ENCODE results near the gene CASK.
"Not testable (repeated sequence)": the region's sequence is repeated elsewhere in the genome, so short reads cannot be mapped to it uniquely, and the experiment has no call there.

Gene CASK

GRCh38 chrX:41553688-41554087, 369.7 kb downstream of the CASK start:
- no peak for DNase-seq

GRCh38 chrX:41548411-41548810, 374.9 kb downstream of the CASK start:
- no peak for DNase-seq

DNA sequence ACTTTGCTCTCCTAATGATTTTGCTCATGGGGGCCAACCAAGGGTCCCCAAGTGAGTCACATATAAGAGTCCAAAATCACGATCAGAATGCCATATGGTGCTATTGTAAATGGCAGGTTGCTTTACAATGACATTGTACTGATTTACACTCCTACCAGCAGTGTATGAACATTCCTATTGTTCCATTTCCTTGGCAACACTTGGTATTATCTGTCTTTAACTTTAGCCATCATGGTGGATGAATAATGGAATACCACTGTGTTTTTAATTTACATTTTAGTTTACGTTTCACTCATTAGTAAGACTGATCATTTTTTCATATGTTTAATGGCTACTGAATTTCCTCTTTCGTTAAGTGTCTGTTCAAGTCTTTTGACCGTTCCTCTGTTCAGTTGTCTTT, 379.7 kb downstream of the CASK start:
- no peak for DNase-seq

GRCh38 chrX:41543025-41543424, 380.3 kb downstream of the CASK start:
- DNase-seq = no peak

GRCh38 chrX:41542536-41542935, 380.8 kb downstream of the CASK start:
- DNase-seq = no peak

GRCh38 chrX:41542135-41542534, 381.2 kb downstream of the CASK start:
- no peak for DNase-seq

GRCh38 chrX:41541386-41541785, 382.0 kb downstream of the CASK start:
- DNase-seq = no peak

DNA sequence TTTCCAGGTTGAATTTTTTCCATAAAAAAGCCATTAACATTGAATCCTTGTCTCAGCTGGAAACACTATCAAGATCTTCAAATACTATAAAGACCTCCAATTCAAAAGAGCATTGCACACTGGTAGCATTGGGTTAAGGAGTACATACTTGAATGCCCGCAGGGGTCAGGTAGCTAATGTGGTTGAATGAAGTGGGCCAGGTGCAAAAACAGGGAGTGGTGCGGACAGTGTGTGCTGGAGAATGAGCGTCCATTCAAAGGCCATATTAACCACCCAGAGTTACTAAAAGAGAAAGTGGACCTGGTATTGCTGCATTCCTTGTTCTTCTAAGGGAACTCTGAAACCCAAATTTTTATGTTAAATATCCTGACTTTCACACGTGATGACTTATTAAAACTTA, 384.6 kb downstream of the CASK start:
- no peak for DNase-seq

GRCh38 chrX:41530085-41530484, 393.3 kb downstream of the CASK start:
- DNase-seq = no peak

DNA sequence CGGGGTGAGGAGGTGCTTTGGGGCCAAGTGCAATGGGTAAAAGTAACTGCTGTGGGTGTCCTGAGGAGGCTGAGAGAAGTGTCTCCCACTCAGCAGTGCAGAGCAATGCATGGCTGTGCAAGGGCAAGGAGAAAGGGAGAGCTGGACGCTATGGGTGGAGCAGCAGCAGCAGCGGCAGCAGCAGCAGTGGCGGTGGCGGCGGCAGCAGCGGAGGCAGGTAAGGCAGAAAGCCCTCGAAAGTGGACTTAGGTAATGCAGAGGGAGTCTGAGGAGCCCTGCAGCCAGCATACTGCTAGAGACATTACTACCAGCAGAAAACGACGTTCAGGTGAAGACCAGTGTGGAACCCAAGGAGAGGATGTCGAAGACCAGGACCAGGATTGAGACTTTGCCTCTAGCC, 394.1 kb downstream of the CASK start:
- no peak for DNase-seq

- no peak for DNase-seq
Measured at GRCh38 chrX:41528784-41529183, 394.6 kb downstream of the CASK start.

DNA sequence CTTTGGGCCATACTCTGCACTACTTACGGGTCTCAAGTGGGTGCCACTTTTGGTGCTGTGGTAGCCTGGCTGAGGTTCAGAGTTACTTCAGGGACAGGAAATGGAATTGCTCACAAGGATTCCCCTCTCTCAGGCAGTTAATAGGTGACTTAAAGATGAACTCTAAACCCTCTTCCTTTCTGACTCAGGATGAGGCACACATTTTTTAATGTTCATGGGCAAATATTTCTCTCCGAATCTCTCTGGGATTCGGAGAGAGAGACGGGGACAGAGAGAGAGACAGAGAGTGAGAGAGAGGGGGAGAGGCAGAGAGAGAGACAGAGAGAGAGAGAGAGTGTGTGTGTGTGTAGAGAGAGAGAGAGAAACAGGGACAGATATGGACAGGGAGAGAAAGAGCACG, 396.4 kb downstream of the CASK start:
- DNase-seq = no peak

GRCh38 chrX:41526271-41526670, 397.1 kb downstream of the CASK start:
- no peak for DNase-seq

DNA sequence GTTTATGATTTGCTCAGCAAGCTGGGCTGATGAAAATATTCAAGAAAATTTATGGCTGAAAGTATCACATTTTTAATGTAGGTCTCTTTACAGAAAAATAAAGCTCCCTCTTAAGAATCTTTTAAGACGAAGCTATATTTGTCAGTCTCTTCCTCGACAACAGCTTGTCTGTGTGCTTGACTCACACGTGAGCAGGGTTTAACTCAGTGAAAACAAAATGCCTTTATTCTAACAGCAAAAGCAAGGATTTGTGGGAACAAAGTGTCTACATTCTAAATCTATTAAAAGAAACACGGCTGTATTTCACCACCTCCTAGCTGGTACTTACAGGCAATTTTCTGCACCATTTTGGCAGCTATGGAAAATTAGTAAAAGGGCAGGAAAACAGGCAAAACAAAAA, 400.7 kb downstream of the CASK start:
- DNase-seq = no peak

DNA sequence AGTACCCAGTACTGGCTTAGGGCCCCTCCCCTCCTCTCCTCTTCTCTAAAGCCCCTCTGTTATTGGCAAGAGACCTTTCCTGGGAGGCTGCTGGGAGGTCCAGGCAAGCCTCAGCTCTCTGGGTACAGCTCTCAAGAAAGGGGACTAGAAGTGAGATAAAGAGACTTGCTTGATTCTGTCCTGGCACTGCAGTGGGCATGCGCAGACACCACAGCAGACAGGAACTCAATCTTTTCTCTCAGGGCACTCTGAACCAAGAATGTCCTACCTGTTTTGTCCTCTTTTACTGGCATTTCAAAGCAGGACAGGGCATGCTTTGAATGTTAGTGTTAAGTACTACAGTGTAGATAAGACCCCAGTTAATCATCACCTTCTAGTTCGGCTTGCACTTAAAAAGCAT, 401.3 kb downstream of the CASK start:
- DNase-seq = no peak

DNA sequence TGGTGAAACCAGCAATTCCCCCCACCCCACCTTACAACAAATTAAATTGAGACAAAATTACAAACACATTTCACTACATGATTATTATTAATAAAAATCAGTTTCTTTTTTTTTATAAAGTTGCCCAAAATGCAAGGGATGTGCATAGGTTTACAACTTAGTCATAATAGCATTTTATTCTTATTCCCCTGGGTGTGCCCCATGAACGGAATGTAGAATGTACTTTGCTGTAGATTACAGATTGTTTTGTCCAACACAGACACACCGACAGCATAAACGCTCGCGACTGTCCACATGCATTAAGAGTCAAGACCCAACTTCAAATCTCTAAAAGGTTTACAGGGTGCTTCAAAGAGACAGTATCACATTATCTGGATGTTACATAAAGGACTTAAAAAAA, 403.9 kb downstream of the CASK start:
- no peak for DNase-seq

DNA sequence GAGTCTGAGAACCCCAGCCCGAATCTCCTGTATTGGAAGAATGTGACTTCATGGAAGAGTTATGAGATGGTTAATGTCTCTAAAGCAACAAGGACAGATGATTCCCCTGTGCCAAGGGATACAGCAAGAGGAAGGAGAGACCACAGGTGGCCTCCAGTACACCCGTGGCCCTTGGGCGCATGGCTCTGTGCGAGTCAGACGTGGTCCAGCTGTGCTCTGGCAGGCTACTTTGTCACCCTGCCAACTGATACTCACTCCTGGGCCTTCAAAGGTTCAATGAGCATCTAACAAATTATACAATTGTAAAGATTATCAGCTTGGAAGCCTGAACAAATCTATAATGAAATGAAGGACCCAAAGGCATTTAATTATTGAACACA, 404.5 kb downstream of the CASK start:
- no peak for DNase-seq

DNA sequence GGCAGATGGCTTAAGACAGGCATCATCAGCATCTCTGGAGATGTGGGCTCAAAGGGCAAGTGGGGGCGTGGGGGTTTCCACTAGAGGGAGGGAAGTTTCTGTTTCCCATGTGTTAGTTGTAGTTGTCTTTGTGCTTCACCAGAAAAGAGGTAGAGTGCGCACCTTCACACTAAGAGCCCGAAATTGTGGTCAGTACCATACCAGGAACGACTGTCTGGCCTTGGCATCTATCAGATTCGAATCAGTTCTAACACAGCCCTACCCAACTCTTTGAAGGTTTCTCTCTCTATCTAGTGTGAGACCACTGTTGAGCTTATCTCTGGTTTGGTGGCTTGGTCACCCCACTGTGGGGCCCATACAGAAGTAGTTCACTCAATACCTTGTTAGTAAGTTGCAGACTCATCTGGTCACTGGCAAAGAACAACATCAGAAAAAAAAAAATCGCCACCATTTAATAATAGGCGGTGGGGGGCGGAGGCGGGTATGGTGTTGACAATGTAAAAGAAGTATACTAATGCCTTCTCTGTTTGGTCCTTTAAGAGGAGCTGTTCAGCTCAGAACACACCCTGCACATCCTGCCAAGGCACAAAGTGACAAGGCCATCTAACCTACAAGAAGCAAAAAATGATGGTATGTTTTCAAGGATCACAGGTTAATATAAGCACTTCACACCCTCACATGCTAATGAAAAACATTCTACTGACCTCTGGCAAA, 405.1 kb downstream of the CASK start:
- peak; percentile 39 for DNase-seq

DNA sequence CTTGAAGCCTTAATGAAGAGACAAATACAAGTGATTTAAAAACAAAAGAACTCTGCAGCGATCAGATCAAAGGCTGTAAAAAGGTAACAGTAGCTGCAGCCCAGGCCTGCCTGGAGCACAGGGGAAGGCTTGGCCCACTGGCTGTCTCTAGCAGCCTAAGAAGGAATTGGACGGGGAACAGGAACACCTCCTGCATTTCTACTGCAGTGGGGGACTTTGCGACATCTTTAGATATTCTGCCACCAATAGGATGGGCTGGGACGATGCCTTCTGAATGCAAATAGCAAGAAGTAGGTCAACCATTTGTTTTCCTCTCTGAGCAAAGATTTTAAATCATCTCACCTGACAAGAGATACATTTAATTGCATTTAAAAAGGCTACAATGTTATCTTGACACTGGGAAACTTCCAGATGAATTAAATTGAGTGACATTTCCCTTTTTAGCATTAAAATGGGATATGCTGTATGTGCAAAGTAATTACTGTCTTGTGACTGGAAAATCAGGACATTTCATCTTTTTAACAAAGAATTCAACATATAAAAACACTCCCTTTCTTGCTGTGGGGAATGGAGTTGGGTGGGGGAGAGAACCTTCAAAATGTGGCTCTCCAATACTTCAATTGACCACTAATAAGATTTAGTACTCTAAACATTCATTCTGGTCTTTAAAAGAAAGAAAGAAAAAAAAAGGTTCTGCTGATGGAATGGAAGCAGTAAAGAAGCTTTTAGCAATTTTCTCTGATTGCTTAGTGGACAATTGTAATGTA, 406.2 kb downstream of the CASK start:
- DNase-seq = no peak

DNA sequence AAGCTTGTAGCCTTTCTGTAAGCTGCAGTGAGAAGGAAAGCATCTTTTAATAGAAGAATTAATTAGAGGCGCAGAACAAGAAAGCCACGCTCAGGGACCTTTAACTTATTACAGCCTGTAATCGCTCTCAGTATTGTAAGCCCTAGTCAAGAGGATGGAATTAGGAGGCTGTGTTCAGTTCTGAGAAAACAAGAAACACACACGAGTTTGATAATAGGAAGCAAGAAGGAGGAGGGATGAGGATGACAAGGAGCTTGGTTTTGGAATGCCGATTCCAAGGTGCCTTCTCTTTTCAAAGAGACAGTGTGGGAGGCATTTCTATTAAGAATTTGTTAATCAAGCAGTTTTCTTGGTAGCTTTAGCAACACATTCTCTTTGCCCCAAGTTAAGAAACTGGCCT, 406.9 kb downstream of the CASK start:
- DNase-seq = no peak

DNA sequence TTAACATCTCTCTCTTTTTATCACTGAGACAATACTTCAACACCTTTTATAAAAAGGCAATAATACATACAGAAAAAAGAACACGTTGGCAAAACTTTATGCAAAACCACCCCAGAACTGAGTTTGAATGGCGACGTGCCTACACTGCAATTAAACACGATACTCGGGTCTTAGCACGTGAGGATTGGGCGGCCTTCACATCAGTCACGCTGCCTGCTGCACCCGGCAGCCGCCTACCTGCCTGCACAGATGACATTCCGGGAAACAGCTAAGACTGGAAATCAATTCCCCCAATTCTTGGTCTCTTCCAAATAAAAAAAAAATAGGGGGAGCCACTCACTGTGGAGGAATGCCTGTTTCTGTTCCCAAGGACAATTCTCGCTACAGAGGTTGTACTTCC, 408.0 kb downstream of the CASK start:
- no peak for DNase-seq

DNA sequence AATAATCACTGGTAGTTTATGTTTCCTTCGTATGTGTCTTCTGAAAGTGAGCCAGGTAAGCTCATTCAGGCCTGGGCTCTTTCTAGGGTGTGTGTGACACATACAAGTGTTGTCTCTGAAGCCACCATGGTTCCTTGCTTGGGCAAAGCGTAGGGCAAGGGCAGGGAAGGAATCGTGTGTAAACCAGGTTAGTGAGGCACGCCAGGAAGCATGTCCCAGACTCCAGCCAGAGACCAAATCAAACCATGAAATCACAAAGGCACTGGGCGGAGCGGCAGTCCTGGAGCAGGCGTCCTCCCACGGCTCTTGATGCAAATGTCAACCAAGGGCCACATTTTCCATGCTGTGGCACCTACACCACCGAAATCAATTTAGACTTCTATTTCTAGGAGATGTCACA, 409.2 kb downstream of the CASK start:
- no peak for DNase-seq

GRCh38 chrX:41512853-41513252, 410.5 kb downstream of the CASK start:
- DNase-seq = not testable (repeated sequence)

DNA sequence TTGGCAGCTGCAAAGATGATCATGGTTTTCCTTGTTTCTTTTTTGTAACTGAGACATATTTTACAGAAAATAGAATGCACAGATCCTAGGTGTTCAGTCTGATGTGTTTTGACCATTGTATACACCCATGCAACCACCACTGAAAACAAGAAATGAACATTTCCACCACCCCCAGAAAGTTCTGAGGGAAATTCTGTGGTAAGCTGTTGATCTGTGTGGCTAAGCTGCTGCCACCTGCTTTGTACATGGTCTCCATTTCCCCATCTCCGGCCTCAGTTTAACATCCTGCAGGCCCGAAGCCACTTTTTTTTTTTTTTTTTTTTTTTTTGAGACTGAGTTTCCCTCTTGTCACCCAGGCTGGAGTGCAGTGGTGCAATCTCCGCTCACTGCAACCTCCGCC, 411.0 kb downstream of the CASK start:
- no peak for DNase-seq

- no peak for DNase-seq
Measured at GRCh38 chrX:41507919-41508318, 415.4 kb downstream of the CASK start.
